ENCODE data around the gene RPS6KC1. TPM values are rescaled to one million over a fixed set of nuclear protein-coding genes. Genes with fewer than 3 reads are reported as not detected.
"Not testable (repeated sequence)": the region's sequence is repeated elsewhere in the genome, so short reads cannot be mapped to it uniquely, and the experiment has no call there.

The RPS6KC1 gene
- total and polyA plus RNA-seq, 3 donors from 2014 or later, result 32.2 to 60.2 (median 55.5) TPM

DNA sequence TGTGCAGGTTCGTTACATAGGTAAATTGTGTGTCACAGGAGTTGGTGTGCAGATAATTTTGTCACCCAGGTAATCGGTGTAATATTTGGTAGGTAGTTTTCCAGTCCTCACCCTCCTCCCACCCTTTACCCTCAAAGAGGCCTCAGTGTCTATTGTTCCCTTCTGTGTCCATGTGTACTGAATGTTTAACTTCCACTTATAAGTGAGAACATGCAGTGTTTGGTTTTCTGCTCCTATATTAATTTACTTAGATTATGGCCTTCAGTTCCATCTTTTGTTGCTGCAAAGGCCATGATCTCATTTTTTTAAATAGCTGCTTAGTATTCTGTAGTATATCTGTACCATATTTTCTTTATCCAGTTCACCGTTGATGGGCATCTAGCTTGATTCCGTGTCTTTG is 87.3 kb downstream of the RPS6KC1 start:
- H3K27ac ChIP-seq, result no peak overlapping the region
- no peaks in the 10 kb centered on the region for H3K36me3 ChIP-seq (ENCODE audit: low read depth, missing control alignments)
- intact Hi-C loops (cut with DNase I; ENCODE audit: low total_unique reads), result no loop called here
- TF ChIP-seq, protein P1, sequence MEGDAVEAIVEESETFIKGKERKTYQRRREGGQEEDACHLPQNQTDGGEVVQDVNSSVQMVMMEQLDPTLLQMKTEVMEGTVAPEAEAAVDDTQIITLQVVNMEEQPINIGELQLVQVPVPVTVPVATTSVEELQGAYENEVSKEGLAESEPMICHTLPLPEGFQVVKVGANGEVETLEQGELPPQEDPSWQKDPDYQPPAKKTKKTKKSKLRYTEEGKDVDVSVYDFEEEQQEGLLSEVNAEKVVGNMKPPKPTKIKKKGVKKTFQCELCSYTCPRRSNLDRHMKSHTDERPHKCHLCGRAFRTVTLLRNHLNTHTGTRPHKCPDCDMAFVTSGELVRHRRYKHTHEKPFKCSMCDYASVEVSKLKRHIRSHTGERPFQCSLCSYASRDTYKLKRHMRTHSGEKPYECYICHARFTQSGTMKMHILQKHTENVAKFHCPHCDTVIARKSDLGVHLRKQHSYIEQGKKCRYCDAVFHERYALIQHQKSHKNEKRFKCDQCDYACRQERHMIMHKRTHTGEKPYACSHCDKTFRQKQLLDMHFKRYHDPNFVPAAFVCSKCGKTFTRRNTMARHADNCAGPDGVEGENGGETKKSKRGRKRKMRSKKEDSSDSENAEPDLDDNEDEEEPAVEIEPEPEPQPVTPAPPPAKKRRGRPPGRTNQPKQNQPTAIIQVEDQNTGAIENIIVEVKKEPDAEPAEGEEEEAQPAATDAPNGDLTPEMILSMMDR (IDR thresholded peaks at IDR 0.05), result no peak
- no peak for TF ChIP-seq POLR2A (IDR thresholded peaks at IDR 0.05)
- H3K4me1 ChIP-seq, result peaks cover 9% of the 10 kb centered on the region
- 96 to 97% methylated on average over 4 of the region's 4 CpGs for whole genome bisulfite sequencing, 2 donors
- no peaks in the 10 kb centered on the region for H3K9me3 ChIP-seq
- DNase-seq, result no peak
- H3K27me3 ChIP-seq, result no peaks in the 10 kb centered on the region
- H3K4me3 ChIP-seq, result no peak overlapping the region

DNA sequence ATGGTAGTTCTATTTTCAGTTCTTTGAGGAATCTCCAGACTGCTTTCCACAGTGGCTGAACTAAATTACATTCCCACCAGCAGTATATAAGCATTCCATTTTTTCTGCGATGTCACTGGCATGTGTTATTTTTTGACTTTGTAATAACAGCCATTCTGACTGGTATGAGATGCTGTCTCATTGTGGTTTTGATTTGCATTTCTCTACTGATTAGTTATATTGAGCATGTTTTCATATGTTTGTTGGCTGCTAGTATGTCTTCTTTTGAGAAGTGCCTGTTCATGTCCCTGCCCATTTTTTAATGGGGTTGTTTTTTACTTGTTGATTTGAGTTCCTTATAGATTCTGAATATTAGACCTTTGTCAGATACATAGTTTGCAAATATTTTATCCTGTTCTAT is 87.9 kb downstream of the RPS6KC1 start:
- H3K27ac ChIP-seq, result no peak overlapping the region
- H3K27me3 ChIP-seq, result no peaks in the 10 kb centered on the region
- H3K9me3 ChIP-seq, result no peaks in the 10 kb centered on the region
- H3K4me3 ChIP-seq, result no peak overlapping the region
- no peak for TF ChIP-seq POLR2A (IDR thresholded peaks at IDR 0.05)
- TF ChIP-seq, protein P1 (IDR thresholded peaks at IDR 0.05), result no peak
- H3K4me1 ChIP-seq, result peaks cover 9% of the 10 kb centered on the region
- H3K36me3 ChIP-seq (ENCODE audit: low read depth, missing control alignments), result no peaks in the 10 kb centered on the region
- intact Hi-C loops (cut with DNase I; ENCODE audit: low total_unique reads), result no loop called here
- no peak for DNase-seq
- WGBS, 2 donors, result 83 to 95% methylated on average over 1 of the region's 1 CpG

DNA sequence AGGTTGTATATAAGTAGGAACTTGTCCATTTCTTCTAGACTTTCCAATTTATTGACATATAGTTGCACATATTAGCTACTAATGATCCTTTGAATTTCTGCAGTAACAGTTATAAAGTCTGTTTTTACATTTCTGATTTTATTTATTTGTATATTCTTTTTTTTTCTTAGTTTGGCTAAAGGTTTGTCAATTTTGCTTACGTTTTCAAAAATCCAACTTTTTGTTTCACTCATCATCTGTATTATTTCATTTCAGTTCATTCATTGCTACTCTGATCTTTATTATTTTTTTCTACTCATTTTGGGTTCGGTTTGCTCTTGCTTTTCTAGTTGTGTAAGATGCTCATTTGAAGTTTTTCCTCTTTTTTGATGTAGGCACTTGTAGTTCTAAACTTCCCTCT is 97.9 kb downstream of the RPS6KC1 start:
- intact Hi-C loops (cut with DNase I; ENCODE audit: low total_unique reads), result no loop called here
- no peak for TF ChIP-seq POLR2A (IDR thresholded peaks at IDR 0.05)
- TF ChIP-seq, protein P1 (IDR thresholded peaks at IDR 0.05), result no peak
- no peaks in the 10 kb centered on the region for H3K4me1 ChIP-seq
- no peak overlapping the region for H3K27ac ChIP-seq
- 94 to 100% methylated on average over 2 of the region's 2 CpGs for WGBS, 2 donors
- H3K4me3 ChIP-seq, result no peak overlapping the region
- H3K36me3 ChIP-seq (ENCODE audit: low read depth, missing control alignments), result no peaks in the 10 kb centered on the region
- no peaks in the 10 kb centered on the region for H3K27me3 ChIP-seq
- no peak for DNase-seq
- no peaks in the 10 kb centered on the region for H3K9me3 ChIP-seq

DNA sequence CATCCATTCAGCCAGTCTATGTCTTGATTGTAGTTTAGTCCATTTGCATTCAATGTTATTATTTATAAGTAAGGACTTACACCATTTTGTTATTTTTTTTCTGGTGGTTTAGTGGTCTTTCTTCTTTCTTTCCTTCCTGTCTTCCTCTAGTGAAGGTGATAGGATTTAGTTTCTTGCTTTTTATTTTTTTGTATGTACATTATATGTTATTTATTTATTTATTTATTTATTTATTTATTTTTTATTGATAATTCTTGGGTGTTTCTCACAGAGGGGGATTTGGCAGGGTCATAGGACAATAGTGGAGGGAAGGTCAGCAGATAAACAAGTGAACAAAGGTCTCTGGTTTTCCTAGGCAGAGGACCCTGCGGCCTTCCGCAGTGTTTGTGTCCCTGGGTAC is 99.0 kb downstream of the RPS6KC1 start:
- no CpG with 5 or more reads among the region's 2 CpGs for WGBS, 2 donors
- DNase-seq; H3K27me3 ChIP-seq; H3K4me3 ChIP-seq; H3K4me1 ChIP-seq; H3K27ac ChIP-seq; H3K36me3 ChIP-seq (ENCODE audit: low read depth, missing control alignments); H3K9me3 ChIP-seq; intact Hi-C loops (cut with DNase I; ENCODE audit: low total_unique reads): not testable (repeated sequence)

DNA sequence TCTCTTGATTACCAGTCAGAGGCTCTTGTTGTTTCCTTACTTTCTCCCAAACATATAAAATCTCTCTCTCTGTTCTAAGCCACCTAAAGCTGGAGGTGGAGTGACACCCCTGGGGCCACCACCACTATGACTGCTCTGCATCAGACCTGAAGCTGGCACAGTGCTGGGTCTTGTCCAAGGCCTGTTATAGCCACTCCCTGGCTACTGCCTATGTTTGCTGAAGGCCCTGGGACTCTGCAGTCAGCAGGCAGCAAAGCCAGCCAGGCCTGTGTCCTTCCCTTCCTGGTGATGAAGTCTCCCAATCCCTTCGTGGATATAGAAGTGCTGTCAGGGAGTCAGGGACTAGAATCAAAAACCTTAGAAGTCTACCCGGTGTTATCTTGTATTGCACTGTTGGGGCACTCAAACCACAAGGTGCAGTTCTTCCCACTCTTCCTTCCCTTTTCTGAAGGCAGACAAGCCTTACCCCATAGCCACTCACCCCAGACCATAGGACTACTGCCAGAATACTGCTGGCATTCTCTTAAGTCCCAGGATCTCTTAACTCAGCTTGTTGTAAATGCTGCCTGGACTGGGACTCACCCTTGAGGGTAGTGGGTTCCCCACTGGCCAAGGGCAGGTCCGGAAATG is 103.1 kb downstream of the RPS6KC1 start:
- DNase-seq, result no peak
- TF ChIP-seq POLR2A (IDR thresholded peaks at IDR 0.05), result no peak
- TF ChIP-seq, protein P1 (IDR thresholded peaks at IDR 0.05), result no peak
- H3K9me3 ChIP-seq, result no peaks in the 10 kb centered on the region
- intact Hi-C loops (cut with DNase I; ENCODE audit: low total_unique reads), result no loop called here
- H3K27me3 ChIP-seq, result no peaks in the 10 kb centered on the region
- WGBS, 2 donors, result 84 to 88% methylated on average over 3 of the region's 3 CpGs
- H3K27ac ChIP-seq, result no peak overlapping the region
- no peak overlapping the region for H3K4me3 ChIP-seq
- H3K4me1 ChIP-seq, result no peaks in the 10 kb centered on the region
- no peaks in the 10 kb centered on the region for H3K36me3 ChIP-seq (ENCODE audit: low read depth, missing control alignments)
